ENCODE data around the gene RPL35. TPM values are rescaled to one million over a fixed set of nuclear protein-coding genes. Genes with fewer than 3 reads are reported as not detected.

RPL35 gene
- total RNA-seq, 1 experiment from 2014 or later, result 3,451 TPM

GRCh38 chr9:124859803-124860581 lies 1.8 kb downstream of the RPL35 start:
- H3K9me2 ChIP-seq (replicated peaks; ENCODE audit: insufficient read depth, low read length), result no peaks in the 10 kb centered on the region
- H3K27ac ChIP-seq (ENCODE audit: low read length), result peak overlapping the region; percentile 80
- peak overlapping the region; percentile 82 for H3K4me3 ChIP-seq (ENCODE audit: low read length)
- peak overlapping the region; percentile 84 for H3K4me2 ChIP-seq (ENCODE audit: low read depth, low read length, poor library complexity, severe bottlenecking)
- H3K9me3 ChIP-seq (ENCODE audit: low read length), result no peaks in the 10 kb centered on the region
- peaks cover 28% of the 10 kb centered on the region for H3K79me2 ChIP-seq (ENCODE audit: low read length)
- H3K4me1 ChIP-seq (ENCODE audit: low read length), result peaks cover 38% of the 10 kb centered on the region
- H3K27me3 ChIP-seq (ENCODE audit: low read length), result no peaks in the 10 kb centered on the region
- H4K20me1 ChIP-seq (ENCODE audit: insufficient read depth, low read depth, low read length), result peaks cover 46% of the 10 kb centered on the region
- H3K36me3 ChIP-seq (ENCODE audit: insufficient read depth, low read length), result peaks cover 35% of the 10 kb centered on the region
- peak overlapping the region; percentile 87 for H3K9ac ChIP-seq (ENCODE audit: low read length)
- DNase-seq, result no peak
- H2AFZ ChIP-seq (ENCODE audit: low read length), result no peak overlapping the region

DNA sequence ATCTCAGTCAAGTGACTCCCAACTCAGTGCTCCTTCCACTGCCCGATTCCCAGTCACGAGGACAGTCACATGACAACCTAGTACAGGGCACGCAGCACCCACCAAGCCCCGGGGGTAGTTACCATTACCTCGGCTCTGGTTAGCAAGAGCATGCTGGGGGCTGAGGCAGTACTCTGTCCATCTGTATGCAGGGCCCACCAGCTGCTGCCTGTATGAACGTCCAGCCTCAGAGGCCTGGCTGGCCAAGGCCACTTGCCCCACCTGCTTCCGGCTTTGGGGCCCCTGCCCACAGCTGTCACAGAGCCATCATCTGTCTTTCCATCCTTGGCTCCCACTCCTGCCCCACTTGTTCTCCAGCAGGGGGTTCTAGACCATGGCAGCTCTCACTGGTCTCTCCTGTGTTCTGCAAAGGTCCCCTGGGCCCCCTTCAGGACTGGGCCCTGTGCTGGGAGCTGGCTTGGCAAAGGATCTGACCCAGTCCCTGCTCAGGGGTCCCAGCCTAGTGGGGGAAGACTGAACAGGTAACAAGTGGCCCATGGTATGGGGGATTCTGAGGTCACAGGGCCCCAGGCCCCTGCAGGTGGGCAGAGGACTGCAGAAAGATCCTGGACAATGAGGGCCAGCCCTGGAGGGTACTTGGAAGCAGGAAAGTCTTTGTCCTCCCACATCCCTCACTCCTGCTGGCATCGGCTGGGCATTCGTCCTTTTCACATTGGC lies 3.3 kb downstream of the RPL35 start:
- Histone ChIP-seq H3K79me2 (ENCODE audit: low read length) (peaks cover 28% of the 10 kb centered on the region), H2AFZ (ENCODE audit: low read length) (no peak overlapping the region), H3K9me2 (replicated peaks; ENCODE audit: insufficient read depth, low read length) (no peaks in the 10 kb centered on the region), H4K20me1 (ENCODE audit: insufficient read depth, low read depth, low read length) (peaks cover 46% of the 10 kb centered on the region), H3K27ac (ENCODE audit: low read length) (no peak overlapping the region), H3K4me1 (ENCODE audit: low read length) (peaks cover 32% of the 10 kb centered on the region), H3K36me3 (ENCODE audit: insufficient read depth, low read length) (peaks cover 35% of the 10 kb centered on the region), H3K4me2 (ENCODE audit: low read depth, low read length, poor library complexity, severe bottlenecking) (no peak overlapping the region), H3K9me3 (ENCODE audit: low read length) (no peaks in the 10 kb centered on the region), H3K27me3 (ENCODE audit: low read length) (no peaks in the 10 kb centered on the region), H3K4me3 (ENCODE audit: low read length) (no peak overlapping the region), H3K9ac (ENCODE audit: low read length) (no peak overlapping the region)
- DNase-seq, result peak; percentile 61

- H3K36me3 ChIP-seq (ENCODE audit: insufficient read depth, low read length), result peaks cover 35% of the 10 kb centered on the region
- peaks cover 46% of the 10 kb centered on the region for H4K20me1 ChIP-seq (ENCODE audit: insufficient read depth, low read depth, low read length)
- no peak overlapping the region for H3K9ac ChIP-seq (ENCODE audit: low read length)
- no peaks in the 10 kb centered on the region for H3K9me3 ChIP-seq (ENCODE audit: low read length)
- H3K4me1 ChIP-seq (ENCODE audit: low read length), result peaks cover 31% of the 10 kb centered on the region
- no peak overlapping the region for H3K27ac ChIP-seq (ENCODE audit: low read length)
- no peak overlapping the region for H3K4me2 ChIP-seq (ENCODE audit: low read depth, low read length, poor library complexity, severe bottlenecking)
- no peaks in the 10 kb centered on the region for H3K27me3 ChIP-seq (ENCODE audit: low read length)
- H3K9me2 ChIP-seq (replicated peaks; ENCODE audit: insufficient read depth, low read length), result no peaks in the 10 kb centered on the region
- no peak for DNase-seq
- H3K79me2 ChIP-seq (ENCODE audit: low read length), result peaks cover 28% of the 10 kb centered on the region
- no peak overlapping the region for H3K4me3 ChIP-seq (ENCODE audit: low read length)
- H2AFZ ChIP-seq (ENCODE audit: low read length), result no peak overlapping the region
Observed at GRCh38 chr9:124857533-124858162, 4.1 kb downstream of the RPL35 start.

DNA sequence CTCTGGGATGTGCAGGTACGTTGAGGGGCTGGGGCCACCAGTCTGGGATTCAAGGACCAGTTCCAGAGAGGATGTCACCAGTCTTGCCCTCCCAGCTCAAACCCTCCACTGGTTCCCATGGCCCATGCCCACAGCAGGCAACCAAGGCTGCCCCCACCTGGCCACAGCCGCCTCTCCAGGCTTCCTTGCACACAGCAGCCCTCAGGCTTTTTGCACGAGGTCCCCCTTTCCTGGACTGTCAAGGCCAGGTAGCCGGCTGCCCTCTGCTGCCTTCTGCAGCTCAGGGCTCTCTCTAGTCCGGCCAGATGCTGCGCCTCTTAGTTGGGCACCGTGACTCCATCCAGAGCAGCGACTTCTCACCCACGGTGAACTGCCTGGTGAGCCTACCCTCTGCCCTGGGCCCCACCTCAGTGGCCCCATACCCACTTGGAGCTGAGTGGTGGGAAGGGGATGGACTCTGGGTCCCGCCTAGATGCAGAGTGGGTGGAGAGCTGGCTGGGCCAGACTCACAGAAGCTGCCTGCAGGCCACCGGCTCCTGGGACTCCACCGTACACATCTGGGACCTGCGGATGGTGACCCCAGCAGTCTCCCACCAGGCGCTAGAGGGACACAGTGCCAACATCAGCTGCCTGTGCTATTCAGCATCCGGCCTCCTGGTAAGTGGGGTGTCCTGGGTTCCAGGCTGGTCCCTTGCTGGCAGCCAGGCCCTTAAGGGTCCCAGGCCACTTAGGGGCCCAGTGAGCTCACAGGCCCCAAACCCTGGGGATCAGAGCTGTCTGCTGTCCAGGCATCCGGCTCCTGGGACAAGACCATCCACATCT lies 5.6 kb downstream of the RPL35 start:
- Histone ChIP-seq H2AFZ (ENCODE audit: low read length) (no peak overlapping the region), H3K4me3 (ENCODE audit: low read length) (no peak overlapping the region), H3K27ac (ENCODE audit: low read length) (no peak overlapping the region), H3K36me3 (ENCODE audit: insufficient read depth, low read length) (peaks cover 31% of the 10 kb centered on the region), H4K20me1 (ENCODE audit: insufficient read depth, low read depth, low read length) (peaks cover 41% of the 10 kb centered on the region), H3K4me2 (ENCODE audit: low read depth, low read length, poor library complexity, severe bottlenecking) (no peak overlapping the region), H3K79me2 (ENCODE audit: low read length) (peaks cover 23% of the 10 kb centered on the region), H3K9ac (ENCODE audit: low read length) (no peak overlapping the region), H3K4me1 (ENCODE audit: low read length) (peaks cover 29% of the 10 kb centered on the region), H3K9me2 (replicated peaks; ENCODE audit: insufficient read depth, low read length) (no peaks in the 10 kb centered on the region), H3K27me3 (ENCODE audit: low read length) (no peaks in the 10 kb centered on the region), H3K9me3 (ENCODE audit: low read length) (no peaks in the 10 kb centered on the region)
- peak; percentile 84 for DNase-seq

GRCh38 chr9:124855566-124855943 lies 6.2 kb downstream of the RPL35 start:
- Histone ChIP-seq H3K27ac (ENCODE audit: low read length) (no peak overlapping the region), H3K9me2 (replicated peaks; ENCODE audit: insufficient read depth, low read length) (no peaks in the 10 kb centered on the region), H3K79me2 (ENCODE audit: low read length) (peaks cover 17% of the 10 kb centered on the region), H3K4me3 (ENCODE audit: low read length) (no peak overlapping the region), H3K9ac (ENCODE audit: low read length) (no peak overlapping the region), H2AFZ (ENCODE audit: low read length) (no peak overlapping the region), H3K4me1 (ENCODE audit: low read length) (peaks cover 25% of the 10 kb centered on the region), H3K27me3 (ENCODE audit: low read length) (no peaks in the 10 kb centered on the region), H3K4me2 (ENCODE audit: low read depth, low read length, poor library complexity, severe bottlenecking) (no peak overlapping the region), H3K36me3 (ENCODE audit: insufficient read depth, low read length) (peaks cover 25% of the 10 kb centered on the region), H3K9me3 (ENCODE audit: low read length) (no peaks in the 10 kb centered on the region), H4K20me1 (ENCODE audit: insufficient read depth, low read depth, low read length) (peaks cover 35% of the 10 kb centered on the region)
- DNase-seq, result no peak

DNA sequence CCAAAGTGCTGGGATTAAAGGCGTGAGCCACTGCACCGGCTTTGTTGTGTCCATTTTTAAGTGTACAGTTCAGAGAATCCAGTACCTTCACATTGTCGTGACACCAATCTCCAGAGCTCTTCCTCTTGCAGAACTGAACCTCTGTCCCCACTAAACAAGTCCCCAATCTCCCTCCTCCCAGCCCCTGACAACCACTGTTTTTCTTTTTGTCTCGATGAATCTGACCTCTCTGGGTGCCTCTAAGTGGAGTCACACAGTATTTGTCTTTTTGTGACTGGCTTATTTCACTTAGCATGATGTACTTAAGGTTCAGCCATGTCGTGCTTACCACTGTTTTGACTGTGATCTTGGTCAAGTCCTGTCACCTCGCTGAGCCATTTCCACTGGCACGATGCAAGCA lies 6.9 kb downstream of the RPL35 start:
- Histone ChIP-seq H3K27ac (ENCODE audit: low read length) (no peak overlapping the region), H3K79me2 (ENCODE audit: low read length) (peaks cover 9% of the 10 kb centered on the region), H3K4me3 (ENCODE audit: low read length) (no peak overlapping the region)

DNA sequence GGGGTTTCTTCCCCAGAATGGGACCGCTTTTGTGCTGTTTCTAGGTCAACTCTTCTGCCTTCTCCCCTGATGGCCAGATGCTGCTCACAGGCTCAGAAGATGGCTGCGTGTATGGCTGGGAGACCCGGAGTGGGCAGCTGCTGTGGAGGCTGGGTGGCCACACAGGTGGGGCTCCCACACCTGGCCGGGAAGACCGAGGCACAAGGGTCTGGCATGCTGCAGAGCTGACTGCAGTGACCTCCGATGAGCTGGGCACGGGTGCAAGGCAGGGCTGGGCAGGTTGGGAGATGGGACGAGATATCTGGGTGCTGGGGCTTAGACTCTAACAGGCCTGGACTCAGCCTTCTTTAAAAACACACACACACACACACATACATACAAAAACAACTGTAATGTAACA lies 7.6 kb downstream of the RPL35 start:
- no peaks in the 10 kb centered on the region for H3K9me3 ChIP-seq (ENCODE audit: low read length)
- no peak overlapping the region for H3K4me2 ChIP-seq (ENCODE audit: low read depth, low read length, poor library complexity, severe bottlenecking)
- no peak overlapping the region for H2AFZ ChIP-seq (ENCODE audit: low read length)
- peaks cover 11% of the 10 kb centered on the region for H3K36me3 ChIP-seq (ENCODE audit: insufficient read depth, low read length)
- H3K4me1 ChIP-seq (ENCODE audit: low read length), result peaks cover 11% of the 10 kb centered on the region
- peaks cover 4% of the 10 kb centered on the region; the same call in 1 of the 2 replicates for H3K79me2 ChIP-seq (ENCODE audit: low read length)
- H3K9me2 ChIP-seq (replicated peaks; ENCODE audit: insufficient read depth, low read length), result no peaks in the 10 kb centered on the region
- peaks cover 21% of the 10 kb centered on the region for H4K20me1 ChIP-seq (ENCODE audit: insufficient read depth, low read depth, low read length)
- no peak overlapping the region for H3K9ac ChIP-seq (ENCODE audit: low read length)
- no peak overlapping the region for H3K4me3 ChIP-seq (ENCODE audit: low read length)
- H3K27me3 ChIP-seq (ENCODE audit: low read length), result no peaks in the 10 kb centered on the region
- H3K27ac ChIP-seq (ENCODE audit: low read length), result no peak overlapping the region
- peak; percentile 39 for DNase-seq

More for the DNA sequence above, 6.9 kb downstream of the RPL35 start:
- no peaks in the 10 kb centered on the region for H3K9me3 ChIP-seq (ENCODE audit: low read length)
- peaks cover 28% of the 10 kb centered on the region for H4K20me1 ChIP-seq (ENCODE audit: insufficient read depth, low read depth, low read length)
- H3K9me2 ChIP-seq (replicated peaks; ENCODE audit: insufficient read depth, low read length), result no peaks in the 10 kb centered on the region
- peak; percentile 60 for DNase-seq
- H3K27me3 ChIP-seq (ENCODE audit: low read length), result no peaks in the 10 kb centered on the region
- no peak overlapping the region for H2AFZ ChIP-seq (ENCODE audit: low read length)
- H3K4me2 ChIP-seq (ENCODE audit: low read depth, low read length, poor library complexity, severe bottlenecking), result no peak overlapping the region
- peaks cover 18% of the 10 kb centered on the region for H3K36me3 ChIP-seq (ENCODE audit: insufficient read depth, low read length)
- H3K9ac ChIP-seq (ENCODE audit: low read length), result no peak overlapping the region
- H3K4me1 ChIP-seq (ENCODE audit: low read length), result peaks cover 17% of the 10 kb centered on the region
